MCF 10A (cell line): ENCODE measurements around the gene LAD1. TPM values are rescaled to one million over a fixed set of nuclear protein-coding genes. Genes with fewer than 3 reads are reported as not detected.
A peak's percentile ranks its signal among the peaks of the same experiment; 100 is the strongest.

ENCODE experiments used
- Bru-seq: library from RNA; stranded (reverse); fragments of 400-500 nt; gene quantifications from one replicate; lab custom pipeline; 2021; lab: Mats Ljungman, UMichigan
- BruChase-seq, 2 experiments: library from RNA; stranded (reverse); fragments of 400-500 nt; gene quantifications; one replicate each; lab custom pipeline; 2021; lab: Mats Ljungman, UMichigan
- BruUV-seq: library from RNA; stranded (reverse); fragments of 400-500 nt; replicated peaks from 2 replicates; lab custom pipeline; 2021; lab: Mats Ljungman, UMichigan
- CTCF ChIA-PET: fragments of 300-600 bp; sonication (Branson Sonifier 250); formaldehyde crosslinking; extraction: SDS; loops from one replicate; lab custom pipeline; 2021; ENCODE audit warnings: antibody characterized with exemption, inconsistent platforms; lab: Yijun Ruan, JAX
- POLR2A ChIA-PET: fragments of 300-600, 350-650 bp; sonication (Branson Sonifier 250); formaldehyde crosslinking; extraction: SDS; loops from one replicate; lab custom pipeline; 2020; ENCODE audit warnings: antibody characterized with exemption, inconsistent platforms; lab: Yijun Ruan, JAX
- DNase-seq: peaks from one replicate; pipeline ENCODE4 v3.0.0-alpha.2; 2018; ENCODE audit not compliant: unreplicated experiment
- H3K27ac Mint-ChIP-seq: one replicate; pipeline ENCODE4 v1.8.0; 2022; ENCODE audit warnings: mild to moderate bottlenecking, low read depth, mixed read lengths; ENCODE audit not compliant: unreplicated experiment
- H3K27me3 Mint-ChIP-seq: one replicate; pipeline ENCODE4 v1.8.0; 2022; ENCODE audit warnings: mixed read lengths; ENCODE audit not compliant: insufficient read depth, unreplicated experiment
- H3K36me3 Mint-ChIP-seq: one replicate; pipeline ENCODE4 v1.8.0; 2022; ENCODE audit warnings: mild to moderate bottlenecking, moderate library complexity, mixed read lengths; ENCODE audit not compliant: insufficient read depth, unreplicated experiment
- H3K4me1 Mint-ChIP-seq: one replicate; pipeline ENCODE4 v1.8.0; 2022; ENCODE audit warnings: mixed read lengths; ENCODE audit not compliant: insufficient read depth, unreplicated experiment
- H3K4me3 Mint-ChIP-seq: one replicate; pipeline ENCODE4 v1.8.0; 2022; ENCODE audit warnings: mild to moderate bottlenecking, moderate library complexity, mixed read lengths; ENCODE audit not compliant: unreplicated experiment
- H3K9me3 Mint-ChIP-seq: one replicate; pipeline ENCODE4 v1.8.0; 2022; ENCODE audit warnings: mixed read lengths; ENCODE audit not compliant: unreplicated experiment
- CTCF ChIP-seq: fragments of 200-600 bp; IDR thresholded peaks from one replicate; pipeline ENCODE4 v1.8.0; 2022; ENCODE audit warnings: antibody characterized with exemption, mild to moderate bottlenecking; ENCODE audit not compliant: unreplicated experiment
- intact Hi-C: fragments of 100-400 bp; cut with micrococcal nuclease; formaldehyde crosslinking; loops from 2 replicates; pipeline ENCODE4 v1.14.1; 2022
- long read RNA-seq: library from polyadenylated mRNA; stranded (forward); transcript quantifications from one replicate; pipeline ENCODE4 v2.0.0, GENCODE V29; 2022
- total RNA-seq: library from RNA; stranded (reverse); gene quantifications from 2 replicates; pipeline ENCODE4 v1.2.3, GENCODE V29; 2022

The LAD1 gene
- 21.4 and 40.9 TPM in 2 replicates for total RNA-seq
- percentile 48 among the genes with signal in this experiment for Bru-seq, nascent RNA
- BruChase-seq, experiment 1, labeled RNA remaining after a 6-hour chase: percentile 50 among the genes with signal in this experiment
- BruChase-seq, experiment 2, labeled RNA remaining after a 2-hour chase: percentile 42 among the genes with signal in this experiment
- long read RNA-seq, transcript LAD1-202 (10 exons, 2,906 nt): major isoform, 112 of 132 reads
- long read RNA-seq, partial matches to known transcripts: 12 of 132 reads
- long read RNA-seq, other reads (novel, unspliced or antisense): 8 of 132 reads

GRCh38 chr1:201399018-201399351, at the start of gene LAD1:
LAD1 (minus strand) TSS chr1:201399324; CDS start chr1:201399306, 18 bp downstream.
- peaks cover 24% of the 10 kb centered on the region for H3K4me1 Mint-ChIP-seq
- intact Hi-C loops: loop anchor here (1.0 kb wide), 1 partner anchor 14 kb away; no protein-coding TSS in a partner anchor
- POLR2A ChIA-PET: interaction anchor here (1.3 to 2.9 kb wide), 2 partner anchors 10 to 139 kb away, joined by 3 to 7 read pairs; no protein-coding TSS in a partner anchor
- no peak for TF ChIP-seq CTCF
- peak within 1 kb of the TSS; percentile 1 for H3K27ac Mint-ChIP-seq
- BruUV-seq: no TSS peak
- peak within 1 kb of the TSS; percentile 66 for H3K4me3 Mint-ChIP-seq
- no peaks in the 10 kb centered on the region for H3K9me3 Mint-ChIP-seq
- CTCF ChIA-PET: interaction anchor here (0.6 to 2.2 kb wide), 4 partner anchors 10 to 139 kb away, joined by 4 to 19 read pairs (median 5); no protein-coding TSS in a partner anchor
- no peaks in the 10 kb centered on the region for H3K27me3 Mint-ChIP-seq
- DNase-seq: no peak
- H3K36me3 Mint-ChIP-seq: no peaks in the 10 kb centered on the region

GRCh38 chr1:201447903-201448871, 49.1 kb upstream of the LAD1 start:
- H3K27ac Mint-ChIP-seq: peak overlapping the region; percentile 36
- H3K4me3 Mint-ChIP-seq: no peak overlapping the region
- ChIA-PET POLR2A (interaction anchor here (0.9 to 43.8 kb wide), 11 partner anchors 12 to 93 kb away, joined by 3 to 1388 read pairs (median 5); partner anchors contain the start of genes CSRP1 and PHLDA3), CTCF (interaction anchor here (0.6 to 70.3 kb wide), 27 partner anchors 9 to 531 kb away, joined by 3 to 3816 read pairs (median 5); partner anchors contain the start of genes CSRP1, PHLDA3 and TNNI1)
- H3K27me3 Mint-ChIP-seq: no peaks in the 10 kb centered on the region
- intact Hi-C loops: loop anchor here (1.0 to 10.0 kb wide), 4 partner anchors 18 to 257 kb away; no protein-coding TSS in a partner anchor
- H3K4me1 Mint-ChIP-seq: peaks cover 8% of the 10 kb centered on the region
- H3K9me3 Mint-ChIP-seq: no peaks in the 10 kb centered on the region
- BruUV-seq: no TSS peak
- peak; percentile 98 for TF ChIP-seq CTCF
- peak; percentile 89 for DNase-seq
- H3K36me3 Mint-ChIP-seq: peaks cover 8% of the 10 kb centered on the region

- Mint-ChIP-seq H3K4me3 (no peak overlapping the region), H3K27ac (no peak overlapping the region), H3K27me3 (no peaks in the 10 kb centered on the region), H3K36me3 (peaks cover 16% of the 10 kb centered on the region), H3K4me1 (peaks cover 8% of the 10 kb centered on the region), H3K9me3 (peaks cover 8% of the 10 kb centered on the region)
- no peak for TF ChIP-seq CTCF
- BruUV-seq: no TSS peak
- ChIA-PET POLR2A (interaction anchor here (1.9 to 43.8 kb wide), 2 partner anchors 10 to 29 kb away, joined by 8 to 1388 read pairs; partner anchors contain the start of gene PHLDA3), CTCF (interaction anchor here (0.9 to 70.3 kb wide), 8 partner anchors 8 to 108 kb away, joined by 3 to 3816 read pairs (median 5); partner anchors contain the start of genes CSRP1 and PHLDA3)
- intact Hi-C loops: loop anchor here (10.0 kb wide), 1 partner anchor 259 kb away; no protein-coding TSS in a partner anchor
- no peak for DNase-seq
Observed at GRCh38 chr1:201445310-201445709, 46.2 kb upstream of the LAD1 start.
